ENCODE measurements around the gene GMCL2.

The GMCL2 gene

GRCh38 chr5:178136990-178137389 is 50.2 kb downstream of the GMCL2 start:
- DNase-seq: no peak
